ENCODE measurements around the gene C17orf107.

GRCh38 chr17:4862720-4863119, 36.6 kb upstream of the C17orf107 start:
- TF ChIP-seq POLR2A (IDR thresholded peaks at IDR 0.05) (no peak), CTCF (IDR thresholded peaks at IDR 0.05) (no peak)
